PFSK-1 (cell line): Measurements from ENCODE around the gene SRRT.

Source experiments
- FOXP2 ChIP-seq: optimal IDR thresholded peaks from 2 replicates; pipeline ENCODE3; 2011; ENCODE audit warnings: borderline replicate concordance, control low read depth, inconsistent platforms; ENCODE audit not compliant: insufficient read depth; ENCODE audit errors: extremely low read length, extremely low read depth
- POLR2AphosphoS5 ChIP-seq: IDR thresholded peaks from 2 replicates; pipeline ENCODE4 v1.6.1; 2012; ENCODE audit warnings: low read depth, mild to moderate bottlenecking, control low read depth, low read length, moderate library complexity
- REST ChIP-seq, 2 experiments: IDR thresholded peaks; 2 replicates each; pipeline versions ENCODE4 v1.6.1 to v1.8.0; 2011 to 2012; ENCODE audit warnings: low read depth in 2 of 2, low read length in 2 of 2, control low read depth in 1 of 2, inconsistent platforms in 1 of 2, mild to moderate bottlenecking in 1 of 2, moderate library complexity in 1 of 2; ENCODE audit not compliant: insufficient read depth in 1 of 2
- SIN3A ChIP-seq: IDR thresholded peaks from 2 replicates; pipeline ENCODE4 v1.6.1; 2012; ENCODE audit warnings: mild to moderate bottlenecking, low read length, moderate library complexity, borderline replicate concordance; ENCODE audit not compliant: insufficient read depth
- TAF1 ChIP-seq: IDR thresholded peaks from 2 replicates; pipeline ENCODE4 v1.6.1; 2012; ENCODE audit warnings: low read length, control low read depth, borderline replicate concordance; ENCODE audit not compliant: insufficient read depth

SRRT gene

DNA sequence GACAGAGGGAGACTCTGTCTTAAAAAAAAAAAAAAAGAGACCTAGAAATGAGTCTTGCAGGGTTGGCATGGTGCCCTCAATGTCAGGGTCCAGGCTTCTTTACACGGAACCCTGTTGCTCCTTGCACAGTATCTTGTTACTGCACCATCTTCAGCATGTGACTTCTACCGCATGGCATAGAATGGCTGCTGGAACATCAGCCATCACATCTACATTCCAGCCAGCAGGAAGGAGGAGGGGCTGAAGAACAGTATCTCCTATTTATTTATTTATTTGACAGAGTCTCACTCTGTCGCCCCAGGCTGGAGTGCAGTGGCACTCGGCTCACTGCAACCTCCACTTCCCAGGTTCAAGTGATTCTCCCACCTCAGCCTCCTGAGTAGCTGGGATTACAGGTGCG, 24.5 kb downstream of the SRRT start:
- TF ChIP-seq SIN3A (no peak), FOXP2 (no peak), POLR2AphosphoS5 (no peak), REST (IDR thresholded peaks at IDR 0.05; ENCODE audit: insufficient read depth in 1 of 2, low read depth in 2 of 2, low read length in 2 of 2) (no peak), TAF1 (no peak)

DNA sequence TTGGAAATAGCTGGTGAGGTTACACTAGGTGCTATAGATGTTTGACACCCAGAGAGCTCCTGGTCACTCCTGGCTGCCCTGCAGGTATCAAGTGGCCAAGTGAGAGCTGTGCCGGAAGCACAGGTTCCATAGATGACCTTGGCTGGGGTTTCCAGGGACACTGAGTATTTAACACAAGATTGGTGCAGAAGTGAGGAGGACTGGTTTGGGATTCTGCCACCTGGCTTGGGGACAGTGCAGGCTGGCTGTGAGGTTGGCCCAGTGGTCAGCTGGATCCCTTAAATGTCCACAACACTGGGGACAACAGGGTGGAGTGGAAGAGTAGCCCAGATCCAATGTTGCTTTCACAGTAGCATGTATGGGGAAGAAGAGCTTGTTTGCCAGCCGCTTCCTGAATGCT, 26.1 kb downstream of the SRRT start:
- TF ChIP-seq TAF1: no peak
- no peak for TF ChIP-seq SIN3A
- TF ChIP-seq POLR2AphosphoS5: no peak
- TF ChIP-seq FOXP2: no peak
- no peak for TF ChIP-seq REST (IDR thresholded peaks at IDR 0.05; ENCODE audit: insufficient read depth in 1 of 2, low read depth in 2 of 2, low read length in 2 of 2)

- TF ChIP-seq FOXP2 (no peak), REST (IDR thresholded peaks at IDR 0.05; ENCODE audit: insufficient read depth in 1 of 2, low read depth in 2 of 2, low read length in 2 of 2) (no peak), SIN3A (no peak), TAF1 (no peak), POLR2AphosphoS5 (no peak)
Observed at GRCh38 chr7:100901921-100902332, 27.0 kb downstream of the SRRT start.

DNA sequence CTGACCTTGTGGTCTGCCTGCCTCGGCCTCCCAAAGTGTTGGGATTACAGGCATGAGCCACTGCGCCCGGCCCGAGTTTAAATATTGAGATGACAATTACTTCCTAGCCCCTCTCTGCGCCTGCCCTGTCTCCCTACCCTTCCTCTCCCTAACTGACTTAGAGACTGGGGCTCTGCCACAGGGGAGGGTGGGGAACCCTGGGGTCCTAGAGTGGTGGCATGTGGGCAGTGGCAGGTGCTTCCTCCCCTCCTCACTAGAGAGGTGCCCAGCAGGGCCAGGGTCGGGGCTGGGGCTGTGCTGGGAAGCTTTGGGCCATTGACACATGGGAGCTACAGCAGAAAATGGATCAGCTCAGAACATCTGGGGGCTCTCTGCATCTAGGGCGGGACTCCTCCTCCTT, 27.7 kb downstream of the SRRT start:
- no peak for TF ChIP-seq TAF1
- TF ChIP-seq POLR2AphosphoS5: no peak
- TF ChIP-seq FOXP2: no peak
- TF ChIP-seq REST (IDR thresholded peaks at IDR 0.05; ENCODE audit: insufficient read depth in 1 of 2, low read depth in 2 of 2, low read length in 2 of 2): no peak
- no peak for TF ChIP-seq SIN3A

DNA sequence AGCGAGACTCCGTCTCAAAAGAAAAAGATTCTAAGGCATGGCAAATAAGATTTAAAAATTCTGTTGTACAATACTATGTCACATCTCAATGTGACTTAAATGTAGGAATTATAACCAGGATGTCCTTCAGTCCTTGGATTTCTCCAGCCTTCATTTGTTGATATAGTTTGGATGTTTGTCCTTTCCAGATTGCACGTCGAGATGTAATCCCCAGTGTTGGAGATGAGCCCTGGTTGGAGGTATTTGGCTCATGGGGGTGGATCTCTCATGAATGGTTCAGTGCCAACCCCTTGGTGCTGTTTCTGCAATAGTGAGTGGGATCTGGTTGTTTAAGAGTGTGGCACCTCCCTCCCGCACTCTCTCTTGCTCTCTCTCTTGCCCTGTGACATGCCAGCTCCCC, 33.6 kb downstream of the SRRT start:
- TF ChIP-seq POLR2AphosphoS5 (no peak), REST (IDR thresholded peaks at IDR 0.05; ENCODE audit: insufficient read depth in 1 of 2, low read depth in 2 of 2, low read length in 2 of 2) (no peak), TAF1 (no peak), FOXP2 (no peak), SIN3A (no peak)
